ENCODE results near the gene WDR5. TPM values are rescaled to one million over a fixed set of nuclear protein-coding genes. Genes with fewer than 3 reads are reported as not detected.

WDR5 gene
- total RNA-seq, 1 donor from 2014 or later, result 42.5 TPM

GRCh38 chr9:134156564-134157377 lies 20.9 kb downstream of the WDR5 start:
- peaks cover 23% of the 10 kb centered on the region for H3K36me3 Mint-ChIP-seq
- H3K9me3 Mint-ChIP-seq, result no peaks in the 10 kb centered on the region
- H3K4me3 Mint-ChIP-seq, result no peak overlapping the region
- no peak for TF ChIP-seq CTCF (IDR thresholded peaks at IDR 0.05; ENCODE audit: unreplicated experiment)
- H3K27ac Mint-ChIP-seq, result no peak overlapping the region
- H3K4me1 Mint-ChIP-seq, result no peaks in the 10 kb centered on the region
- no peaks in the 10 kb centered on the region for H3K27me3 Mint-ChIP-seq (ENCODE audit: low read depth)
- no peak for DNase-seq (ENCODE audit: low spot score in 2 of 2, unreplicated experiment in 2 of 2)

- H3K27me3 Mint-ChIP-seq (ENCODE audit: low read depth), result no peaks in the 10 kb centered on the region
- no peak overlapping the region for H3K27ac Mint-ChIP-seq
- no peaks in the 10 kb centered on the region for H3K9me3 Mint-ChIP-seq
- no peak for DNase-seq (ENCODE audit: low spot score in 2 of 2, unreplicated experiment in 2 of 2)
- no peak for TF ChIP-seq CTCF (IDR thresholded peaks at IDR 0.05; ENCODE audit: unreplicated experiment)
- peaks cover 23% of the 10 kb centered on the region for H3K36me3 Mint-ChIP-seq
- H3K4me3 Mint-ChIP-seq, result no peak overlapping the region
- no peaks in the 10 kb centered on the region for H3K4me1 Mint-ChIP-seq
These were observed 21.6 kb downstream of the WDR5 start for GRCh38 chr9:134157378-134157885.

- no peak for DNase-seq (ENCODE audit: low spot score in 2 of 2, unreplicated experiment in 2 of 2)
- no peak overlapping the region for H3K4me3 Mint-ChIP-seq
- no peaks in the 10 kb centered on the region for H3K9me3 Mint-ChIP-seq
- TF ChIP-seq CTCF (IDR thresholded peaks at IDR 0.05; ENCODE audit: unreplicated experiment), result no peak
- H3K4me1 Mint-ChIP-seq, result no peaks in the 10 kb centered on the region
- H3K27ac Mint-ChIP-seq, result no peak overlapping the region
- no peaks in the 10 kb centered on the region for H3K27me3 Mint-ChIP-seq (ENCODE audit: low read depth)
- peaks cover 23% of the 10 kb centered on the region for H3K36me3 Mint-ChIP-seq
These were observed 22.4 kb downstream of the WDR5 start for GRCh38 chr9:134158242-134158641.

- H3K27ac Mint-ChIP-seq, result no peak overlapping the region
These were observed 23.0 kb downstream of the WDR5 start for GRCh38 chr9:134158753-134159392.

More at GRCh38 chr9:134158753-134159392, 23.0 kb downstream of the WDR5 start:
- Mint-ChIP-seq H3K4me1 (peaks cover 2% of the 10 kb centered on the region), H3K27me3 (ENCODE audit: low read depth) (no peaks in the 10 kb centered on the region), H3K9me3 (no peaks in the 10 kb centered on the region), H3K4me3 (no peak overlapping the region), H3K36me3 (peaks cover 22% of the 10 kb centered on the region)
- DNase-seq (ENCODE audit: low spot score in 2 of 2, unreplicated experiment in 2 of 2), result no peak
- TF ChIP-seq CTCF (IDR thresholded peaks at IDR 0.05; ENCODE audit: unreplicated experiment), result no peak

Measured in mesothelial cell of epicardium (in vitro differentiated cells).